Esophagus mucosa (tissue), 1 donor: Measurements from ENCODE around the gene TAF11L13. TPM values are rescaled to one million over a fixed set of nuclear protein-coding genes. Genes with fewer than 3 reads are reported as not detected.
"Not testable (repeated sequence)": the region's sequence is repeated elsewhere in the genome, so short reads cannot be mapped to it uniquely, and the experiment has no call there.

ENCODE experiments used
- ATAC-seq: fragments of 200-7000 bp; cut with Tn5 transposase; one replicate; pipeline ENCODE4 v1.9.1; 2020
- total RNA-seq: library from RNA; stranded (reverse); gene quantifications from one replicate; pipeline ENCODE4 v1.2.4, GENCODE V29; 2023
- donor health status: DM: yes; HTN: yes; CAD: no.

Gene TAF11L13
- total RNA-seq, result not detected

GRCh38 chr5:17631788-17632187 is at the start of gene TAF11L13:
Gene TAF11L13, plus strand, starts transcription at chr5:17632088.
- ATAC-seq, result not testable (repeated sequence)

- not testable (repeated sequence) for ATAC-seq
Observed at GRCh38 chr5:17585658-17586057, 46.2 kb upstream of the TAF11L13 start, which contains the start of gene TAF11L7. Gene TAF11L7, minus strand, starts transcription at chr5:17585758.

GRCh38 chr5:17590860-17591259 is 41.0 kb upstream of the TAF11L13 start, which contains the start of gene TAF11L8:
Gene TAF11L8, minus strand, starts transcription at chr5:17590960.
- not testable (repeated sequence) for ATAC-seq

DNA sequence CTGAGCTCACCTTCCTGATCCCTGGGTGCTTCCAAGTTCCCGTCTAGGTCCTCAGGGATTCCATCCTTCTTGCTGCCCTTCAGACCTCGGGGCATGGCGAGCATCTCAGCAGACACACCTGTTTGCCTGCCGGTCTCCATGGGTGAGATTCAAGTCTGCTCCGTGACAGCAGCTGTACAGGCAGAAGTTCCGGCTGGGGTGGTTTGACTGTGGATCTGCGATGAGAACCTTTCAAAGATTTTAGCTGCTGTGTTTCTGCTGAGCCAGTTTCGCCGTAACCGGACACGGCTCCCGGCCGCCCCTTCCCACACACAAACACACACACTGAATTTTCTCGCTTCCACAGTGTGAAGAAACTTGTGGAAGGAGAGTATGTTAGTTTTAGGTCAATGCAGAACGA is 37.6 kb upstream of the TAF11L13 start, which contains the start of gene TAF11L9:
Gene TAF11L9, minus strand, starts transcription at position 140 of the 400 bp plus-strand sequence.
- not testable (repeated sequence) for ATAC-seq

DNA sequence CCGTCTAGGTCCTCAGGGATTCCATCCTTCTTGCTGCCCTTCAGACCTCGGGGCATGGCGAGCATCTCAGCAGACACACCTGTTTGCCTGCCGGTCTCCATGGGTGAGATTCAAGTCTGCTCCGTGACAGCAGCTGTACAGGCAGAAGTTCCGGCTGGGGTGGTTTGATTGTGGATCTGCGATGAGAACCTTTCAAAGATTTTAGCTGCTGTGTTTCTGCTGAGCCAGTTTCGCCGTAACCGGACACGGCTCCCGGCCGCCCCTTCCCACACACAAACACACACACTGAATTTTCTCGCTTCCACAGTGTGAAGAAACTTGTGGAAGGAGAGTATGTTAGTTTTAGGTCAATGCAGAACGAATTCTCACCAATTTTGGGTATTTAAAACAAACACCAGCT is 34.2 kb upstream of the TAF11L13 start, which contains the start of gene TAF11L10:
Gene TAF11L10, minus strand, starts transcription at position 101 of the 400 bp plus-strand sequence.
- ATAC-seq, result not testable (repeated sequence)

GRCh38 chr5:17603880-17604279 is 28.0 kb upstream of the TAF11L13 start, which contains the start of gene TAF11L11:
Gene TAF11L11, plus strand, starts transcription at chr5:17604183.
- not testable (repeated sequence) for ATAC-seq

GRCh38 chr5:17604951-17605350 is 26.9 kb upstream of the TAF11L13 start:
- ATAC-seq, result no peak

DNA sequence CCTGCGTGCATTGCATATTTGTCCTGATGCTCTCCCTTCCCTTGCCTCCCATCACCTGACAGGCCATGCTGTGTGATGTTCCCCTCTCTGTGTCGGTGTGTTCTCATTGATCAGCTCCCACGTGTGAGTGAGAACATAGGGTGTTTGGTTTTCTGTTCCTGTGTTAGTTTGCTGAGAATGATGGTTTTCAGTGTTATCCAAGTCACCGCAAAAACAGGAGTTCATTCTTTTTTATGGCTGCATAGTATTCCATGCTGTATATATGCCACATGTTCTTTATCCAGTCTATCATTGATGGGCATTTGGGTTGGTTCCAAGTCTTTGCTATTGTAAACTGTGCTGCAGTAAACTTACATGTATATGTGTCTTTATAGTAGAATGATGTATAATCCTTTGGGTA is 24.4 kb upstream of the TAF11L13 start:
- not testable (repeated sequence) for ATAC-seq

DNA sequence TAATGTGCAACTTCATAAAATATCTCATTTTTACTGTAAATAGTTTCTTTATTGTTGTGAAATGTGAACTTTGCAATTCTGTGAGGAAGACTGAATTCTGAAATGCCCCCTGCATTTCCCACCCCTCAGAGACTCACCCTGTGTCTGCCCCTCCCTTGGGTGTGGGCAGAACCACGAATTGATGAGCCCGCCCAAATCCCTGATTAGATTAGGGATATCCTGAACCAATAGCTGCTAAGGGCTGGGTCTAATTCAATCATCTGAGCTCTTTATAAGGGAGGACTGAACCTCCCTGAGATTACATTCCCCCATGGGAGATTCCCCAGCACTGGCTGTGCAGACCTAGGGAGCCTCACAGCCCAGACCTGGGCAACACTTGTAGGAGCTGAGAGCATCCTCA is 21.8 kb upstream of the TAF11L13 start, which contains the start of gene TAF11L12:
Gene TAF11L12, plus strand, starts transcription at position 301 of the 400 bp plus-strand sequence.
- ATAC-seq, result not testable (repeated sequence)

GRCh38 chr5:17614872-17615605 is 16.8 kb upstream of the TAF11L13 start:
- ATAC-seq, result no peak

GRCh38 chr5:17619354-17619753 is 12.5 kb upstream of the TAF11L13 start:
- no peak for ATAC-seq

GRCh38 chr5:17620627-17621026 is 11.3 kb upstream of the TAF11L13 start:
- no peak for ATAC-seq

- no peak for ATAC-seq
Observed at GRCh38 chr5:17625686-17626085, 6.2 kb upstream of the TAF11L13 start.

DNA sequence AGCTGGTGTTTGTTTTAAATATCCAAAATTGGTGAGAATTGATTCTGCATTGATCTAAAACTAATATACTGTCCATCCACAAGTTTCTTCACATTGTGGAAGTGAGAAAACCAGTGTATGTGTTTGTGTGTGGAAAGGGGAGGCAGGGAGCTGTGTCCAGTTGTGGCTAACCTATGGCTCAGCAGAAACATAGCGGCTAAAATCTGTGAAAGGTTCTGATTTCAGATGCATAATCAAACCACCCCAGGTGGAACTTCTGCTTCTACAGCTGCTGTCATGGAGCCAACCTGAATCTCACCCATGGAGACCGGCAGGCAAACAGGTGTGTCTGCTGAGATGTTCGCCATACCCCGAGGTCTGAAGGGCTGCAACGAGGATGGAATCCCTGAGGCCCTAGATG is 2.3 kb downstream of the TAF11L13 start, which contains the start of gene TAF11L14:
Gene TAF11L14, plus strand, starts transcription at position 301 of the 400 bp plus-strand sequence.
- no peak for ATAC-seq

DNA sequence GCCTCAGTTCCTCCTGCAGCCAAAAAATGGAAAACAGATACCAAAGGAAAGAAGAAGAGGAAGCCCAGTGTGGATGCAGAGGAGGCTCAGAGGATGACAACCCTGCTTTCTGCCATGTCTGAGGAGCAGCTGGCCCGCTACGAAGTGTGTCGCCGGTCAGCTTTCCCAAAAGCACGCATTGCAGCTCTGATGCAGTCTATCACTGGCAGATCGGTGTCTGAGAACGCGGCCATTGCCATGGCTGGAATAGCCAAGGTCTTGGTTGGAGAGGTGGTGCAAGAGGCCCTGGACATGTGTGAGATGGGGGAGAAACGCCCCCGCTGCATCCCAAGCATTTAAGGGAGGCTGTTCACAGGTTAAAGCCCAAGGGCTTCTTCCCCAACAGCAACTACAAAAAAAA is 17.3 kb downstream of the TAF11L13 start:
- ATAC-seq, result not testable (repeated sequence)

GRCh38 chr5:17655201-17655759 is 23.4 kb downstream of the TAF11L13 start:
- ATAC-seq, result not testable (repeated sequence)

- ATAC-seq, result no peak
Observed at GRCh38 chr5:17655921-17656320, 24.0 kb downstream of the TAF11L13 start.

DNA sequence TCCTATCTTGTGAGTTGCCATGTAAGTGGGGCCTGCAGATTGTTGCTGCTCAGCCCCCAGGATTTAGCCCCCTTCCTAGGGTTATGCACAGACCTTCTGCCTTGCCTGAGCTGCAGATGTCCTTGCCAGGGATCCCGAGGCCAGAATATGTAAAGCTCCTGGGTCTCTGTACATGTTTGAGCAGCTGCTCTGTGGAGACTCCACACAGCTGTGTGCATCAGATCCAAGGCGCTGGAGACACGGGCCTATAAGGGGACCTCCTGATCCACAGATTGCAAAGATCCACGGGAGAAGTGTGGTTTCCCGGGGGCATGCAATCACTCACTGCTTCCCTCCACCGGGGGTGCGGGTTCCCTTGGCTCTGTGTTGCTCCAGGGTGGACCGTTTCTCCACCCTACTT is 31.3 kb downstream of the TAF11L13 start:
- ATAC-seq, result no peak

GRCh38 chr5:17665836-17666235 is 33.9 kb downstream of the TAF11L13 start:
- ATAC-seq, result no peak

DNA sequence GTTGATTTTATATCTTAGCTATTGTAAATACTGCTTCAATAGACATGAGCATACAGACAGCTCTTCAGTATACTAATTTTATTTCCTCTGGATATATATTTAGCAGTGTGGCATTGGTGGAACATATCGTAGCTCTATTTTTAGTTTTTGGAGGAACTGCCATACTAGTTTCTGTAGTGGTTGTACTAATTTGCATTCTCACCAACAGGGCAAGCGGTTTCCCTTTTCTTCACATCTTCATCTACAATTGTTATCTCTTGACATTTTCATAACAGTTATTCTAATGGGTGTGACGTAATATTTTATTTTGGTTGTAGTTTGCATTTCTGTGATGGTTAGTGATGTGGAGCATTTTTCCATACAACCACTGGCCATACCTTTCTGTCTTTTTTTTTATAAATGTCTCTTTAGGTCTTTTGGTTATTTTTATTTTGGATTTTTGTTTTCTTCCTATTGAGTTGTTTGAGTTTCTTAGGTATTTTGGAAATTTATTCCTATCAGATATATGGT is 34.9 kb downstream of the TAF11L13 start:
- no peak for ATAC-seq

- ATAC-seq, result no peak
Observed at GRCh38 chr5:17670353-17670752, 38.5 kb downstream of the TAF11L13 start.

- ATAC-seq, result no peak
Observed at GRCh38 chr5:17678751-17679324, 47.0 kb downstream of the TAF11L13 start.
